HEK293T (cell line): ENCODE results near the gene PML.

Source experiments
- BHLHE40 ChIP-seq: fragments of 450-650 bp; IDR thresholded peaks from 2 replicates; pipeline ENCODE4 v1.6.1; 2016; ENCODE audit warnings: mild to moderate bottlenecking, moderate library complexity, borderline replicate concordance
- ELF4 ChIP-seq: fragments of 450-650 bp; IDR thresholded peaks from 2 replicates; pipeline ENCODE4 v1.6.1; 2017; ENCODE audit warnings: antibody characterized with exemption
- FOXA1 ChIP-seq: fragments of 450-650 bp; IDR thresholded peaks from 2 replicates; pipeline ENCODE4 v1.6.1; 2016; ENCODE audit warnings: mild to moderate bottlenecking
- FOXK2 ChIP-seq: fragments of 450-650 bp; IDR thresholded peaks from 2 replicates; pipeline ENCODE4 v1.6.1; 2016; ENCODE audit warnings: mild to moderate bottlenecking
- FOXM1 ChIP-seq: fragments of 450-650 bp; IDR thresholded peaks from 2 replicates; pipeline ENCODE4 v1.6.1; 2017; ENCODE audit warnings: mild to moderate bottlenecking, borderline replicate concordance
- HDGF ChIP-seq: fragments of 450-650 bp; IDR thresholded peaks from 2 replicates; pipeline ENCODE4 v1.6.1; 2017; ENCODE audit warnings: antibody characterized with exemption, borderline replicate concordance
- LEF1 ChIP-seq: fragments of 450-650 bp; IDR thresholded peaks from 2 replicates; pipeline ENCODE4 v1.6.1; 2017; ENCODE audit warnings: mild to moderate bottlenecking, borderline replicate concordance
- NFRKB ChIP-seq: fragments of 450-650 bp; IDR thresholded peaks from 2 replicates; pipeline ENCODE4 v1.6.1; 2016; ENCODE audit warnings: mild to moderate bottlenecking, moderate library complexity
- SP1 ChIP-seq: fragments of 450-650 bp; IDR thresholded peaks from 2 replicates; pipeline ENCODE4 v1.6.1; 2017
- SUZ12 ChIP-seq: fragments of 450-650 bp; IDR thresholded peaks from 2 replicates; pipeline ENCODE4 v1.6.1; 2016; ENCODE audit warnings: mild to moderate bottlenecking
- TARDBP ChIP-seq: fragments of 450-650 bp; IDR thresholded peaks from 2 replicates; pipeline ENCODE4 v1.6.1; 2016

DNA sequence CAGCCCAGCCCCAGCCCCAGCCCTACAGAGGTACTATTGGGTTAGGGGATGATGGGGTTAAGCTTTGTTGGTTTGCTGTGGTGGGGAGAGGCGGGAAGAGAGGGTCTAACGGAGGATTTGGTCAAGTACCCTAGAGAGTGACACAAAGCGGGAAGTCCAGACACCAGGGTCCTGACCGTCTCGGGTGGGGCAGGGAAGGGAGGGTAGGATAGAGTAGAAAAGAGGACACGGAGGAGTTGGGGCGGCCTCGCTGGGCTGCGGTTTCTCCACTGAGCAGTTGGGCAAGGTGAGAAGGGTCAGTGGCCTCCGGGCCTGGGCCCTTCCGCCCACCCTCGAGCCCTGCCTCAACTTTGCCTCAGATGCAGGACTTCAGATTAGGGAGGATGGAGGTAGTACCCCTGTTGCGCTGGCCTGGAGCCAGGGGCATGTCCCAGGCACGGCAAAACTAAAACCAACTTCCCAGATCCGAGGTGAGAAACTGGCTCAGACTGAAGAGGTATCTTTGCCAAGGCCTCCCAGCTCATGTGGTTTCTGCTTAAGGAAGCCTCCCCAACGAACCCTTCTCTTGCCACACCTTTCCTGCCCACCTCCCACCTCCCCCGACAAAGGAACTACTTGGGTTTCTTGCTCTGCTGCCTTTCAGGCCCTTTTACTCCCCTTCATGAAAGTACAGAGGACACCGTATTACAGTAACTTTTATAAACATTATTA, 551 bp downstream of the PML start:
- TF ChIP-seq ELF4: no peak
- TF ChIP-seq FOXK2: no peak
- TF ChIP-seq NFRKB: no peak
- TF ChIP-seq SP1: no peak
- no peak for TF ChIP-seq TARDBP
- no peak for TF ChIP-seq FOXM1
- no peak for TF ChIP-seq HDGF
- TF ChIP-seq BHLHE40: no peak
- no peak for TF ChIP-seq FOXA1
- no peak for TF ChIP-seq LEF1
- no peak for TF ChIP-seq SUZ12
